Measurements from ENCODE around the gene FBXO41.

DNA sequence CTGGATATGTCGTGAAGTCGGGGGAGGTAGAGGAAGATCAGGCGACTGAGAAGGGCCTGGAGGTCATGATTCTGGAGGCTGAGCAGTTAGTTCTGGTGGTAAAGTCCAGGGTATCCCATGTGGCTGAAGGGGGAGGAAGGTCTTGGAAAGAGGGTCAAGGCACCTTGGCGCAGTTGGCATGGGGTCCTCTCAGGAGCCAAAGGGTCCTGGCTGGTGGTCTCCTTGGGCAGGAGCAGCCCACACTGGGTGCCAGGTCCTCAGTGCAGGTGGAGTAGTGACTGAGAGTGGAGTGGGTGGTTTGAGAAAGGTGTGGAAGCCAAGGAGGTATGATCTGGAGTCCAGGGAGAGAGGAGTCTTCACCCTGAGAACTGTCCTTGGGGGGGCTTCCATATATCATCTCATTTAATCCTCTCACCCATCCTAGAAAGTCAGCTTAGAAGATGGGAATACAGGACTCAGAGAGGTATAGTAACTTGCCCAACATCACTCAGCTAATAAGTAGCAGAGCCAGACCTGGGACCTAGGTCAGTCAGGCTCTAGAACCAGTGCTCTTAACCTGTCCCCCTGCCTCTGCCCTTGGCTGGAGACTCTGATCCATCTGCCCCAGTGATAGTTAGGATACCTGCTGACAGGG lies 24.5 kb downstream of the FBXO41 start:
- TF ChIP-seq POLR2A (IDR thresholded peaks at IDR 0.05) (no peak), EP300 (IDR thresholded peaks at IDR 0.05) (no peak), CTCF (IDR thresholded peaks at IDR 0.05) (no peak)

Data from tibial nerve (tissue), 4 donors.